ENCODE data around the gene IQGAP3.

DNA sequence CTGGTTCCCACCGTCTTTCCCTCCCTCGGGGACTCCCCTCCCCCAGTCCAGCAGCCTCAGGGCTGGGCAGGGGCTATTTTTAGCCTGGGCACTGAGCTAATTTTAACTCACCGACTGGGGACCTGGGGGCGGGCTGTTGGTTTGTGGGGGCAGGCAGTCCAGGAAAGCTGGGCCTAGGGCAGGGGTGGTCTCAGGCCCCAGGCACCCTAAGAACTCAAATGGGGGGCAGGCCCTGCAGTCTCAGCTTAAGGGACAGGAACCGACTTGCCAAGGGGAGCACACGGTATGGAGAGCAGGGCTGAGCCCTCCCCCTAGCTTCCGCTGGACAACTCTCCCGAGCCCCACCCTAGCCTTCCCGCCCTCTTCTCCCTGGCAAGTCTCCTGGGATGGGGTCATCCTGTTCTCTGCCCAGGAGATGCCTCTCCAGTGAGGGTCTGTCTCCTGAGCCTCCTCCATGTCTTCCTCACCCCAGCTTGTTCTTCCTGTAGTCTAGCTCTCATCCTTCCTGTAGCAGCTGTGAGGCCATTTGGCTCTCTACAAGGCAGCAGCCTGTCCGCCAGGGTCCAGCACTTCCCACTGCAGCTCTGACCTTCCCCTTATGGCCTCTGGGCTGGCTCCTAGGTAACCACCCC lies 81.8 kb downstream of the IQGAP3 start:
- TF ChIP-seq POLR2A (IDR thresholded peaks at IDR 0.05): no peak
- TF ChIP-seq, protein P1, sequence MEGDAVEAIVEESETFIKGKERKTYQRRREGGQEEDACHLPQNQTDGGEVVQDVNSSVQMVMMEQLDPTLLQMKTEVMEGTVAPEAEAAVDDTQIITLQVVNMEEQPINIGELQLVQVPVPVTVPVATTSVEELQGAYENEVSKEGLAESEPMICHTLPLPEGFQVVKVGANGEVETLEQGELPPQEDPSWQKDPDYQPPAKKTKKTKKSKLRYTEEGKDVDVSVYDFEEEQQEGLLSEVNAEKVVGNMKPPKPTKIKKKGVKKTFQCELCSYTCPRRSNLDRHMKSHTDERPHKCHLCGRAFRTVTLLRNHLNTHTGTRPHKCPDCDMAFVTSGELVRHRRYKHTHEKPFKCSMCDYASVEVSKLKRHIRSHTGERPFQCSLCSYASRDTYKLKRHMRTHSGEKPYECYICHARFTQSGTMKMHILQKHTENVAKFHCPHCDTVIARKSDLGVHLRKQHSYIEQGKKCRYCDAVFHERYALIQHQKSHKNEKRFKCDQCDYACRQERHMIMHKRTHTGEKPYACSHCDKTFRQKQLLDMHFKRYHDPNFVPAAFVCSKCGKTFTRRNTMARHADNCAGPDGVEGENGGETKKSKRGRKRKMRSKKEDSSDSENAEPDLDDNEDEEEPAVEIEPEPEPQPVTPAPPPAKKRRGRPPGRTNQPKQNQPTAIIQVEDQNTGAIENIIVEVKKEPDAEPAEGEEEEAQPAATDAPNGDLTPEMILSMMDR (IDR thresholded peaks at IDR 0.05 in 8 of 11, conservative IDR thresholded peaks at IDR 0.05 in 3 of 11): no peak
